GM23248 (cell line): ENCODE measurements around the gene ZNF532. TPM values are rescaled to one million over a fixed set of nuclear protein-coding genes. Genes with fewer than 3 reads are reported as not detected.

Source experiments
- DNase-seq: peaks from one replicate; pipeline ENCODE4 v3.0.0-alpha.2; 2015
- H2AFZ ChIP-seq: fragments of 200-600 bp; sonication (generic); 2 replicates; pipeline ENCODE4 v1.6.1; 2016; ENCODE audit warnings: antibody characterized with exemption
- H3F3A ChIP-seq: fragments of 200-600 bp; sonication (generic); 2 replicates; pipeline ENCODE4 v1.6.1; 2016; ENCODE audit warnings: mild to moderate bottlenecking, antibody characterized with exemption, mixed run types; ENCODE audit not compliant: insufficient read depth
- H3K27ac ChIP-seq: fragments of 200-600 bp; sonication (generic); 2 replicates; pipeline ENCODE4 v1.5.1; 2016; ENCODE audit warnings: mild to moderate bottlenecking
- H3K27me3 ChIP-seq: fragments of 200-600 bp; sonication (generic); replicated peaks from 2 replicates; pipeline ENCODE4 v1.6.1; 2016; ENCODE audit warnings: mild to moderate bottlenecking; ENCODE audit not compliant: insufficient read depth
- H3K36me3 ChIP-seq: fragments of 200-600 bp; sonication (generic); 2 replicates; pipeline ENCODE4 v1.6.1; 2016; ENCODE audit warnings: low read depth, mild to moderate bottlenecking
- H3K4me1 ChIP-seq: fragments of 200-600 bp; sonication (generic); 2 replicates; pipeline ENCODE4 v1.6.1; 2016; ENCODE audit warnings: mild to moderate bottlenecking; ENCODE audit not compliant: insufficient read depth
- H3K4me2 ChIP-seq: fragments of 200-600 bp; sonication (generic); one replicate; pipeline ENCODE4 v1.6.1; 2016; ENCODE audit warnings: mild to moderate bottlenecking; ENCODE audit not compliant: unreplicated experiment
- H3K4me3 ChIP-seq: fragments of 200-600 bp; sonication (generic); 2 replicates; pipeline ENCODE4 v1.5.1; 2016; ENCODE audit warnings: mild to moderate bottlenecking
- H3K79me2 ChIP-seq: fragments of 200-600 bp; sonication (generic); 2 replicates; pipeline ENCODE4 v1.6.1; 2016; ENCODE audit warnings: mild to moderate bottlenecking; ENCODE audit not compliant: insufficient read depth
- H3K9ac ChIP-seq: fragments of 200-600 bp; sonication (generic); 2 replicates; pipeline ENCODE4 v1.6.1; 2016; ENCODE audit warnings: mild to moderate bottlenecking
- H3K9me2 ChIP-seq: fragments of 200-600 bp; sonication (generic); 2 replicates; pipeline ENCODE4 v1.6.1; 2016; ENCODE audit warnings: mixed run types, mild to moderate bottlenecking, moderate library complexity; ENCODE audit not compliant: insufficient read depth
- H3K9me3 ChIP-seq: fragments of 200-600 bp; sonication (generic); one replicate; pipeline ENCODE4 v1.6.1; 2017; ENCODE audit warnings: low read depth
- H4K20me1 ChIP-seq: fragments of 200-600 bp; sonication (generic); 2 replicates; pipeline ENCODE4 v1.6.0; 2016; ENCODE audit not compliant: insufficient read depth
- EZH2 ChIP-seq: fragments of 200-600 bp; sonication (generic); IDR thresholded peaks from 2 replicates; pipeline ENCODE4 v1.6.1; 2018; ENCODE audit warnings: antibody characterized with exemption, mild to moderate bottlenecking; ENCODE audit not compliant: insufficient read depth, poor library complexity, severe bottlenecking
- EZH2phosphoT487 ChIP-seq: fragments of 200-600 bp; sonication (generic); IDR thresholded peaks from 2 replicates; pipeline ENCODE4 v1.6.1; 2018; ENCODE audit warnings: antibody characterized with exemption, moderate library complexity, mild to moderate bottlenecking, low read depth; ENCODE audit not compliant: insufficient read depth
- WGBS, 2 experiments: methylation state at CpG; one replicate each; pipeline ENCODE4 v1.1.6; 2015 to 2017; ENCODE audit warnings: low lambda C conversion rate in 2 of 2, low coverage in 1 of 2; ENCODE audit errors: missing lambda C conversion rate in 2 of 2; 5-methylcytosine and 5-hydroxymethylcytosine counted together
- in situ Hi-C: fragments of 300-500 bp; cut with MboI; formaldehyde crosslinking; loops from 2 replicates; pipeline ENCODE4 v1.15.0; 2020
- polyA plus RNA-seq: library from polyadenylated mRNA; unstranded; fragments of >200 nt; fragmentation: Nextera tagmentation; extraction: Ambion mirVana; gene quantifications from 2 replicates; pipeline ENCODE4 v1.2.1, GENCODE V29; 2016
- total RNA-seq: library from RNA; depleted of rRNA; stranded (reverse); fragments of >200 nt; shearing (Covaris generic); gene quantifications from 2 replicates; pipeline ENCODE4 v1.2.3, GENCODE V29; 2014

ZNF532 gene
- total and polyA plus RNA-seq, 2 experiments from 2014 or later = 13.2 to 31.9 TPM

DNA sequence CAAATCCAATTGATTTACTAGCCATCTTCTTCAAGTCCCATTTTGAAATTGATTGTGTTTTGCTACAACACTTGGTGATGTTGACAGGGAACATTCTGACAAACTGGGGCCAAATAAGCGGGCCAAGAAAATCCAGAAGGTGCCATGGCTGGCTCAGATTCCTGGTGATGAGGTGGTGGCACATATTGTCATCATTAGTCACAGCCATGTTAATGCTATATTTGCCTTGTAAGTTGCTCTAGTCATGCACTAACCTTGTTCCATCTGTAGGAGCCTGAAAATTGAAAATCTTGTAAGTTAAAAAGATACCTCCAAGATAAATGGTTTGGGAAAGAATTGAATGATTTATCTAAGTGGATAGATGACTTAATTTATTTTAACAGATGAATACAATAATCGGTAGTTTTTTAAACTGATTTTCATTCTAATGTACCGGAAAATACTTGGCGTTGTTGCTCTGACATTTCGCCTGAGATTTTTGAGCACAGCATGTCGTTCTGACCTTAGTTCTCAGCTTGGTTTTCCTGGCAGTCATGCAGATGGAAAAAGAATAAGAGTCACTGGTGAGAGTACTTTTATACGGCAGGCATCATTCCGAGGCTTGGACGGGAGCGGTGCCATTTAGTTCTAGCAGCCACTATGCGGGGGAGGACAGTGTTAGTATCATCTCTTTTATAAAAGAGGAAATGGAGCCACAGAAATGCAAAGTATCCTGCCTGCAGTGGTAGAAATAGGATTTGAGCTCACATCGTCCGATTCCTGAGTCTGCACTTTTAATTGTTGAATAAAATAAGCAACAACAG lies 133.9 kb downstream of the ZNF532 start:
- Histone ChIP-seq H3K4me2 (peak overlapping the region; percentile 98), H3K9me2 (no peaks in the 10 kb centered on the region), H3F3A (peaks cover 39% of the 10 kb centered on the region), H3K4me1 (peaks cover 38% of the 10 kb centered on the region), H4K20me1 (no peaks in the 10 kb centered on the region), H3K36me3 (no peaks in the 10 kb centered on the region), H3K9me3 (no peaks in the 10 kb centered on the region), H3K27ac (peak overlapping the region; percentile 93), H3K79me2 (no peaks in the 10 kb centered on the region), H3K27me3 (no peaks in the 10 kb centered on the region), H3K4me3 (peak overlapping the region; percentile 67), H2AFZ (peak overlapping the region; percentile 63; the same call in 1 of the 2 replicates), H3K9ac (peak overlapping the region; percentile 69)
- TF ChIP-seq EZH2phosphoT487 (0 out of 2 replicates have a peak, but pooled peaks have one; percentile 29), EZH2 (no peak)
- WGBS, 2 experiments = 1 to 2% methylated on average over 13 of the region's 13 CpGs
- DNase-seq = peak; percentile 95
- in situ Hi-C loops = no loop called here

DNA sequence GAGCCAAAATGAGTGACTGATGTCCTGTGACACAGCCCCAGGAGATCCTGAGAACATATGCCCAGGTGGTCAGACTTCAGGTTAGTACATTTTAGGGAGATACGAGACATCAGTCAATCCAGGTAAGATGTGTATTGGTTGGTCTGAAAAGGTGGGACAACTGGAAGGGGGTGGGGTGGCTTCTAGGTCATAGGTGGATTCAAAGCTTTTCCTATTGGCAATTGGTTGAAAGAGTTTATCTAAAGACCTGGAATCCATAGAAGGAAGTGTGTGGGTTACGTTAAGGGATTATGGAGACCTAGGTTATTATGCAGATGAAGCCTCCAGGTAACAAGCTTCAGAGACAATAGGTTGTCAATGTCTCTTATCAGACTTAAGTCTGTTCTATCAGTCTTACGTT lies 136.5 kb downstream of the ZNF532 start:
- Histone ChIP-seq H3K27ac (no peak overlapping the region), H3K4me1 (peaks cover 36% of the 10 kb centered on the region), H3K27me3 (no peaks in the 10 kb centered on the region), H3K79me2 (no peaks in the 10 kb centered on the region), H3F3A (peaks cover 40% of the 10 kb centered on the region), H3K9me2 (no peaks in the 10 kb centered on the region), H4K20me1 (no peaks in the 10 kb centered on the region), H3K4me2 (no peak overlapping the region), H2AFZ (no peak overlapping the region), H3K4me3 (no peak overlapping the region), H3K9ac (no peak overlapping the region), H3K9me3 (no peaks in the 10 kb centered on the region), H3K36me3 (no peaks in the 10 kb centered on the region)
- 95 to 97% methylated on average over 3 of the region's 3 CpGs for WGBS, 2 experiments
- TF ChIP-seq EZH2 (no peak), EZH2phosphoT487 (no peak)
- DNase-seq = no peak
- in situ Hi-C loops = no loop called here

DNA sequence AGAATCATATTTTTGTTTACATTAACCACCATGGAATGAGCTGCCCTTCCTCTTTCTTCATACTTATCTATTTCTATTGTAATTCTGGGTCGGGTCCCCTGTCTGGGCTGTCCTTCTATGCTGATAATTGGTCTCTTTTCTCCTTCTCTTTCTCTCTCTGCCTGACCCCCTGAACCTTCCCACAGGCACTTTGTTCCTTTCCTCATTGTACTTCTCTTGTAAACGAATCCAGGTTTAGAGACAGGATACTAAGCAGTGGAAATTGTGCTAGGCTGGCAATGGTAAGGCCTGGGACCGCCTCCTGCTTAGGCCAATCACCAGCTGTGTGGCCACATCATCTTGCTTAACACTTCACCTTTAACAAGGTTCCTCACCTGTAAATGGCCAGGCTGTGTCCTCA lies 137.0 kb downstream of the ZNF532 start:
- H3K36me3 ChIP-seq = no peaks in the 10 kb centered on the region
- no peak overlapping the region for H3K9ac ChIP-seq
- in situ Hi-C loops = no loop called here
- no peak overlapping the region for H3K4me3 ChIP-seq
- no peak for DNase-seq
- H3K4me1 ChIP-seq = peaks cover 35% of the 10 kb centered on the region
- H3K27me3 ChIP-seq = no peaks in the 10 kb centered on the region
- no peaks in the 10 kb centered on the region for H3K9me3 ChIP-seq
- no peaks in the 10 kb centered on the region for H3K9me2 ChIP-seq
- H2AFZ ChIP-seq = no peak overlapping the region
- no peak overlapping the region for H3K27ac ChIP-seq
- TF ChIP-seq EZH2 (no peak), EZH2phosphoT487 (no peak)
- WGBS, 2 experiments = 95 to 96% methylated on average over 3 of the region's 3 CpGs
- no peak overlapping the region for H3K4me2 ChIP-seq
- no peaks in the 10 kb centered on the region for H4K20me1 ChIP-seq
- peaks cover 40% of the 10 kb centered on the region for H3F3A ChIP-seq
- H3K79me2 ChIP-seq = no peaks in the 10 kb centered on the region

DNA sequence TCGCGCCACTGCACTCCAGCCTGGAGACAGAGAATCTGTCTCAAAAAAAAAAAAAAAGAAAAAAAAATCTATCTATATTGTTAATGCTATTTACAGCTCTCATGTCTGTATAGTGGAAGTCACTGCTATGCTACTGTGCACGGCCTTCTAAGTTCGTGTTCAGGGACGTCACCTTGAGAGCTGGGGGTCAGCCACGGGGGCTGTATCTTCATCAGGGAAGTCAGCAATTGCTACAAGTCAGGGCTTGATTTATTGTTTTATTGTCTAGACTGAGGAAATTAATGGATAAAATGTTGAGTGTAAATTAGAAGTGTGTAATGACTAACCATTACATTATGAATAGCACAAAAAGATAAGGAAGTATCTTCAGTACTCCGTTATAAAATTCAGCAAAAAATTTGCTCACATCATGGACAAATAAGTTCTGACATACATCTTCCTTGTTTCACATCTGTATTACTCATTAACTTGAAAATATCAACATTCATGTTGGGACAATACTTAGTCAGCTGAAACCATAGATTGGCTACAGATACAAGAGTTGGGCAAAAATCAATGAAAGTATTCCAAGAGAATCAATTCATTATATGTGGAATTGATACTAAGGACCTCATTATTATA lies 138.4 kb downstream of the ZNF532 start:
- no peak overlapping the region for H3K4me2 ChIP-seq
- H3F3A ChIP-seq = peaks cover 38% of the 10 kb centered on the region
- 86 to 92% methylated on average over 7 of the region's 7 CpGs for WGBS, 2 experiments
- in situ Hi-C loops = no loop called here
- H3K27ac ChIP-seq = no peak overlapping the region
- H3K4me1 ChIP-seq = peaks cover 27% of the 10 kb centered on the region
- no peak overlapping the region for H3K9ac ChIP-seq
- H3K4me3 ChIP-seq = no peak overlapping the region
- no peaks in the 10 kb centered on the region for H3K9me3 ChIP-seq
- no peak for DNase-seq
- no peaks in the 10 kb centered on the region for H3K27me3 ChIP-seq
- H2AFZ ChIP-seq = no peak overlapping the region
- H4K20me1 ChIP-seq = no peaks in the 10 kb centered on the region
- no peaks in the 10 kb centered on the region for H3K79me2 ChIP-seq
- H3K36me3 ChIP-seq = no peaks in the 10 kb centered on the region
- TF ChIP-seq EZH2 = no peak
- no peak for TF ChIP-seq EZH2phosphoT487
- no peaks in the 10 kb centered on the region for H3K9me2 ChIP-seq
